AG04449 (cell line): Measurements from ENCODE around the gene LRRC28.

Experiments used
- CTCF ChIA-PET: fragments of 350-600 bp; formaldehyde crosslinking; extraction: SDS; loops from one replicate; lab custom pipeline; 2021; ENCODE audit warnings: antibody characterized with exemption; lab: Yijun Ruan, JAX
- POLR2A ChIA-PET: fragments of 400-600, 350-600 bp; formaldehyde crosslinking; extraction: SDS; loops from one replicate; lab custom pipeline; 2020; ENCODE audit warnings: antibody characterized with exemption, inconsistent platforms; lab: Yijun Ruan, JAX
- DNase-seq: peaks from one replicate; pipeline ENCODE4 v3.0.0-alpha.2; 2010; ENCODE audit warnings: low read depth, low spot score
- H3K4me3 ChIP-seq: 2 replicates; pipeline ENCODE4 v1.5.1; 2011; ENCODE audit warnings: low read depth, mild to moderate bottlenecking, control low read depth, low read length
- CTCF ChIP-seq: IDR thresholded peaks from one replicate; pipeline ENCODE4 v1.5.1; 2011; ENCODE audit warnings: mild to moderate bottlenecking, moderate library complexity, low read length, control low read depth, inconsistent platforms; ENCODE audit not compliant: insufficient read depth; ENCODE audit errors: missing control alignments

The LRRC28 gene

DNA sequence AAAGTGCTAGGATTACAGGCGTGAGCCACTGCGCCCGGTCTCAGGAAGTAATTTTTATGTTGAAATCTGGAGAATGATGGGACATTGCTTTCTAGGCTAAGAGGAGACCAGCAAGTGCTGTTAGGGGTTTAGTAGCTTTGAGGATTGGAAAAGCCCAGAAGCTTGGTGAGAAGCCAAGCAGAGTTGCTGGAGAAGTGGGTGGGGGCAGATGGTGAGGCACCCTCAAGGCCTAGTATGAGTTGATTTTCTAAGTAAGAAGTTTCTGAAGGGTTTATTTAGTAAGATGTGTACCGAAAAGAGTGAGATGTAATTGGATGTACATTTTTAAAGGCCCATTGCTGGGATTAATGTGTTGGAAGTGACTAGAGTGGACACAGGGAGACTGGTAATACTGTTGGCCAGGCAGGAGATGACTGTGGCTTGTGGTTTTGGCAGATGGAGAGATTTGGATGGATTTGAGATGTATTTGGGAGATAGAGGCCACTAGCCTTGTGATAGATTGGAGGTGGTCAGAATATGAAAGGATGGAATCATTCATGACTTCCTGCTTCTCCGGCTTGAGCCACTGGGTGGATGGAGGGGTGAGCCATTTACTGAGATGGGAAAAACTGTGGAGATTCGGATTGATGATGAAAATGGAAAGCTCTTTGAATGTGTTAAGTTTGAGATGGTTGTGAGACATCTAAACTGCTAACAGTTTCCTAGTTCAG is 2.3 kb downstream of the LRRC28 start:
- CTCF ChIA-PET = interaction anchor here (1.0 to 3.5 kb wide), 9 partner anchors 11 to 503 kb away, joined by 3 to 24 read pairs (median 4); no protein-coding TSS in a partner anchor
- POLR2A ChIA-PET = no interaction called here
- TF ChIP-seq CTCF = no peak
- no peak overlapping the region for H3K4me3 ChIP-seq
- DNase-seq = no peak

DNA sequence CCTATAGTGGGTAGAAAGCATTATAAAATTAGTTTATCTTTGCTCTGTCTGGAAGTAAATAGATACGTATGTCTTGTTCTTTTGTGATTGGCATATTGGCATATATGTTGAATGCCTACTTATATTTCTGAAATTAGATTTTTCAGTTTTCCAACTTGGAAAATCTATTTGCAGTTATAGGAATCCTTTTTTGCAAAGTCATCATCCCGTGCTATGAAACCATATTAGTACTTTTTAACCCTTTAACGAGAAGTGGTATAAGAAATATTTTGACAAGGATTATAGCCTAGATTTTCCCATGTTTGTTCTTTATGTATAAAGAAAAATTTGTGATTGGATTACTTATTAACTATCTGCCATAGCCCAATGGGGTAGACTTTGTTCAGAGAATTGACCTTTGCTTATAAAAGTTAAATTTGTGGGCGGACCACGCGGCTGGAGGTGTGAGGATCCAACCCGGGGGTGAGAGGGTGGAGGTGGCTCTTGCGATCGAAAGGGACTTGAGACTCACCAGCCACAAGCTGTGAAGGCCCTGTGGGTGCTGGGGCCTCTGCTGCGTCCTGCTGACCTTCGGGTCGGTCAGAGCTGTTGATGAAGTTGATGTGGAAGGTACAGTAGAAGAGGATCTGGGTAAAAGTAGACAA is 5.9 kb downstream of the LRRC28 start:
- H3K4me3 ChIP-seq = no peak overlapping the region
- CTCF ChIA-PET = interaction anchor here (1.1 kb wide), 2 partner anchors 15 to 16 kb away, joined by 4 to 6 read pairs; no protein-coding TSS in a partner anchor
- no peak for DNase-seq
- TF ChIP-seq CTCF = no peak
- POLR2A ChIA-PET = no interaction called here

DNA sequence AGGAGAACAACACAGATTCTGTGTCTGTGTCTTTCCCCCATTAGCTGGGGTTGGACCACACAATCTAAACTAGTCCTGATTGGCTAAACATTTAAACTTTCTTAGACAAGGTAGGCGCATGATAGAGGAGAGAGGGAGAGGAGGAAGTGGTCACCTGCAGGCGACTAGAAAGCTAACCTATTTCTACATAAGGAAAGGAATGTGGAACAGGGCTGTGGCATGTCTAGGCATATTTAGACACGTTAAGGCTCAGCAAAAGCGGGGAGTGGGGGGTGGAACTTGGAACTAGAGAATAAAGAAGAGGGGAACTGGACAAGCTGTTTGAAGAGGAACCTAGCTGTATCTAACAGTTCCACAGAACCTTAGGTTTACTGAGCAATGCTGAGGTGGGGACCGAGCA is 12.8 kb downstream of the LRRC28 start:
- DNase-seq = no peak
- no peak overlapping the region for H3K4me3 ChIP-seq
- no peak for TF ChIP-seq CTCF
- CTCF ChIA-PET = interaction anchor here (1.8 to 5.6 kb wide), 4 partner anchors 9 to 440 kb away, joined by 4 to 49 read pairs (median 12); no protein-coding TSS in a partner anchor
- POLR2A ChIA-PET = no interaction called here

DNA sequence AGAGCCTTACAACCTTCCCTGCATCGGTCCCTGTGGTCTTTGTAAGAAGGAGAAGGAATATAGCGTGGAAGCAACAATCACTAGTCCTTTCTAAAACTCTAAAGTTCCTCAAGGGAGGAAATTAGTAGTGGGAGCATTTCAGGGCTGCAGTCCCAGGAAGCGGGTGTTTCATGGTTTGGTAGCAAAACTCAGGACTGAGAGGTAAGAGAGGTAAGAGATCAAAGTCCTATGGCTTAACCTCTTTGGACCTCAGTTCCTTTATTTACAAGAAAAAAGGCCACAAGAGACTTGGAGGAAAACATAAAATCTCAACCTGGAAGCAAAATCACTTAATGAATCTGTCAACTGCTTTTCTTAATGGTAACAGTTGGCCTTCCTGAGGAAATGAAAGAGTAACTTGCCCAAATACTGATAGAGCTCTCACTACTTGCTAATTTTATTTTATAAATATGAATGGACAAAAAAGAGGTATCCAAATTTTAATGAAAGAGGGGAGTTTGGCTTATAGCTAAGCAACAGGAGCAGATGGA is 14.3 kb downstream of the LRRC28 start:
- no peak for TF ChIP-seq CTCF
- no peak for DNase-seq
- no peak overlapping the region for H3K4me3 ChIP-seq
- ChIA-PET CTCF (interaction anchor here (1.0 to 3.3 kb wide), 3 partner anchors 9 to 491 kb away, joined by 3 to 13 read pairs (median 3); no protein-coding TSS in a partner anchor), POLR2A (no interaction called here)

GRCh38 chr15:99267957-99268356 is 16.7 kb downstream of the LRRC28 start:
- POLR2A ChIA-PET = no interaction called here
- CTCF ChIA-PET = interaction anchor here (0.6 to 21.6 kb wide), 4 partner anchors 13 to 489 kb away, joined by 3 to 335 read pairs (median 4); no protein-coding TSS in a partner anchor
- DNase-seq = no peak
- no peak overlapping the region for H3K4me3 ChIP-seq
- no peak for TF ChIP-seq CTCF

DNA sequence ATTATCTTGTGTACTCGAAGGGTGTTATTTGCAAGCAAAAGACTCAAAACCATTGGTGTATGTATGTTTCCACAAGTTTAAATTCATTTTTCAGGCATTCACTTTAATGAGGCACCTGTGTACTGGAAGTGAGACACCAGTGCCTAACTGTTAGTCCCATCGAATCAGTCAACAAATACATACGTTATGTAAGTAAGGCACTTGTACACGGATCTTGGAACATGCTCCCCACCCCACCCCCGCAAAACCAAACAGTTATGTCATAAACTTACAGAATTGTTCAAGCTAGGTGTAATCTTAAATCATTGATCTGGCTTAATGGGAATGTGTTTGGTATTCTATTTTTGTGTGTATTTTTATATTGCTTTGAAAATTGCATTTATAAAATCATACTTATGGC is 17.1 kb downstream of the LRRC28 start:
- ChIA-PET POLR2A (no interaction called here), CTCF (interaction anchor here (0.7 to 21.6 kb wide), 6 partner anchors 10 to 488 kb away, joined by 3 to 335 read pairs (median 5); partner anchors contain the start of gene LYSMD4)
- DNase-seq = no peak
- no peak for TF ChIP-seq CTCF
- no peak overlapping the region for H3K4me3 ChIP-seq
